Epithelial cell of esophagus (primary cell): ENCODE data around the gene RPL3.

Experiments
- DNase-seq: peaks from one replicate; pipeline ENCODE4 v3.0.0; 2010; ENCODE audit warnings: low read depth
- H3K4me3 ChIP-seq: 2 replicates; pipeline ENCODE4 v1.5.1; 2011; ENCODE audit warnings: mild to moderate bottlenecking, low read length, control low read depth
- TF ChIP-seq, protein P1 (sequence below): IDR thresholded peaks from 2 replicates; pipeline ENCODE4 v1.5.1; 2011; ENCODE audit warnings: low read depth, mild to moderate bottlenecking, low read length, control low read depth, inconsistent platforms; ENCODE audit not compliant: insufficient read depth; ENCODE audit errors: missing control alignments

Gene RPL3

DNA sequence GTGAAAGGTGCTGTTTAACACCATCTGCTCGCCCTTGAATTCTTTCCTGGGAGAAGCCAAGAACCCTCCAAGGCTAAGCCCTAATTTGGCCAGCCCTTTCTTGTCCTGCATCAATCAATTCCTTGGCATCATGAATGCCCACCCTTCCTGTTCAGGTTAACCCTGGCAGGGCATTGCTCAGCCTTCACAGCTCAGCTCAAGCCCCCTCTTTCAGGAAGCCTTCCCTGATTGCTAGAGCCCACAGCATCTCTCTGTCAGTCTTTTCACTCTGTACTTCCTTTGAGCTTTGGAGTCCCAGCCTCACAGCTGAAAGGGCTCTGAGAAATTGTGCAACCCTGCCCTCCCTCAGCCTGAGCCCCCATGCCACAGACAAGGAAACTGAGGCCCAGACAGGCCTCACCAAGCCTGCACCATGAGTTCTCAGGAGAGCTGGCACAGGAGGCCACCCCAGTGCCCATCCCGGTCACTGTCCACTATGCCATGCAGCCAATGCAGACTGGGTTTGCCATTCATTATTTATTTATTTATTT lies 16.9 kb downstream of the RPL3 start:
- DNase-seq, result no peak
- H3K4me3 ChIP-seq, result no peak overlapping the region
- TF ChIP-seq, protein P1, sequence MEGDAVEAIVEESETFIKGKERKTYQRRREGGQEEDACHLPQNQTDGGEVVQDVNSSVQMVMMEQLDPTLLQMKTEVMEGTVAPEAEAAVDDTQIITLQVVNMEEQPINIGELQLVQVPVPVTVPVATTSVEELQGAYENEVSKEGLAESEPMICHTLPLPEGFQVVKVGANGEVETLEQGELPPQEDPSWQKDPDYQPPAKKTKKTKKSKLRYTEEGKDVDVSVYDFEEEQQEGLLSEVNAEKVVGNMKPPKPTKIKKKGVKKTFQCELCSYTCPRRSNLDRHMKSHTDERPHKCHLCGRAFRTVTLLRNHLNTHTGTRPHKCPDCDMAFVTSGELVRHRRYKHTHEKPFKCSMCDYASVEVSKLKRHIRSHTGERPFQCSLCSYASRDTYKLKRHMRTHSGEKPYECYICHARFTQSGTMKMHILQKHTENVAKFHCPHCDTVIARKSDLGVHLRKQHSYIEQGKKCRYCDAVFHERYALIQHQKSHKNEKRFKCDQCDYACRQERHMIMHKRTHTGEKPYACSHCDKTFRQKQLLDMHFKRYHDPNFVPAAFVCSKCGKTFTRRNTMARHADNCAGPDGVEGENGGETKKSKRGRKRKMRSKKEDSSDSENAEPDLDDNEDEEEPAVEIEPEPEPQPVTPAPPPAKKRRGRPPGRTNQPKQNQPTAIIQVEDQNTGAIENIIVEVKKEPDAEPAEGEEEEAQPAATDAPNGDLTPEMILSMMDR, result no peak

DNA sequence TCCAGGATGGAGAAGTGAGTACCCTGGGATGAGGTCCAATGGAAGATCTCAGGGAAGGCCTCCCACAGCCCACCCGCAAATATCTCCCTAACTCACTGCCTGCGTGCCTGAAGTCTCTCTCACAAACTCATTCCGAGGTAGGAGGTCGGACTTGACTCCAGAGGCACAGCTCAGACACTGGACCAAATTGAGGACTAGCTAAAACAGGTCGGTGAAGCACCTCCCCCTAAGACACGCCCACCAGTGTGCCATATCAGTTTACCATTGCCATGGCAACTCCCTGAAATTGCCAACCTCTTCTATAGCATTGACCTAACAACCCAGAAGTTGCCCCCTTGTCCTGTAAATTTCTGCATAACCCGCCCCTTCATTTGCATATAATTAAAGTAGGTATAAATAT lies 17.5 kb downstream of the RPL3 start:
- H3K4me3 ChIP-seq, result no peak overlapping the region
- DNase-seq, result no peak
- TF ChIP-seq, protein P1, result no peak

DNA sequence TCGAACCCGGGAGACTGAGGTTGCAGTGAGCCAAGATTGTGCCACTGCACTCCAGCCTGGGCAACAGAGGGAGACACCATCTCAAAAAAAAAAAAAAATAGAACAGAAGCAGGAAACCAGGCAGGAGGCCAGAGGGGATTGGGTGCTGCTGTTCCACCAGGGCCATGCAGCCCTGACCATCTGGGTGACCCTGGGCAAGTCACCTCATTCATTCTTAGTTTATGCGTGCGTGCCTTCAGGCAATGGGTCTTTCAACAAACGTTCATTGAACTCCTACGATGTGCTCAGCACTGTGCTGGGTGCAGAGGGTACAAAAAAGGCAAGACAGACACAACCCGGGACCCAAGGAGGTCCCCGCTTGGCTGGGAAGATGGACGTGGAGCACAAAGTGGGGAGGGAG lies 18.3 kb downstream of the RPL3 start:
- no peak for DNase-seq
- H3K4me3 ChIP-seq, result no peak overlapping the region
- TF ChIP-seq, protein P1, result no peak

DNA sequence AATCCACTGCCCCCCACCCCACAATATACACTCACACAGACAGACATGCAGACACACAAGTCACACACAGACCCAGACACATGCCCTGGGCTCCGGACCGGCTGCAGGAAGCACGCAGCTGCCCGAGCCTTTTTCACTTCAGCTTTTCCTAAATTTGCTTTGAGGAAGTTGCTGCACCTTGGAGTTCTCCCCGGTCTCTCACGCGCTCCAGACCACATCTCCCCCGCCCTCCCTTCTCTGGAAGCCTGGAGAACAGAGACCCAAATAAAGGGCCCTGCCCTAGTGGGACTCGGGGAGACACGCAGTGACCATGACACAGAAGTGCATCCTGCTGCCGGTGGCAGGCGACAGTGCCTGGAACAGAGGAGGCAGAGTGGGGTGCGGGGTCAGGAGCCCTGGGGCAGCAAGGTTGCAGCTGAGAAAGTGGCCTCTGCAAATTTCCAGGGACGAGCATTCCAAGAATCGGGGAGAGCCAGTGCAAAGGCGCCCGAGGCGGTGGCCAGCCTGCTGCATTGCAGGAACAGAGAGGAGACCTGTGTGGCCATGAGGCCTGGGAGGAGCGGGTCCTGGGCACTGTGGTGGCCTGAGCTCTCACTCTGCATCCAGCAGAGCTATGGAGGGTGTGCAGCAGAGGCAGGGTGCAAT lies 19.1 kb downstream of the RPL3 start:
- TF ChIP-seq, protein P1, result no peak
- DNase-seq, result no peak
- H3K4me3 ChIP-seq, result no peak overlapping the region

DNA sequence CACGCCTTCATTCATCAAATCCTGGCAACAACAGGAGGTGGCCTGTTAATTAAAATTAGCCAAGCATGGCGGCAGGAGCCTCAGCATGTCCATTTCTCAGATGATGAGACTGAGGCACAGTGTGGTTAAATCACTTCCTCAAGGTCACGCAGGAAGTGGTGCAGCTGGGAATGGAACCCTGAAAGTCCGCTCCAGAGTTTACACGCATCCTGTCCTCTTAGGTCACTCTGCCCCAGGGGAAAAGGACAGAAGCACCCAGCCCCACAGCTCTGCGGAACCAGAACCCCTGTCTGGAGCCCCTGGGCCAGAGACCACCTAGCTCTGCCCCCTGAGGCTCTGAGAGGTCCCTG lies 19.6 kb downstream of the RPL3 start:
- no peak for DNase-seq
- no peak overlapping the region for H3K4me3 ChIP-seq
- TF ChIP-seq, protein P1, result no peak

DNA sequence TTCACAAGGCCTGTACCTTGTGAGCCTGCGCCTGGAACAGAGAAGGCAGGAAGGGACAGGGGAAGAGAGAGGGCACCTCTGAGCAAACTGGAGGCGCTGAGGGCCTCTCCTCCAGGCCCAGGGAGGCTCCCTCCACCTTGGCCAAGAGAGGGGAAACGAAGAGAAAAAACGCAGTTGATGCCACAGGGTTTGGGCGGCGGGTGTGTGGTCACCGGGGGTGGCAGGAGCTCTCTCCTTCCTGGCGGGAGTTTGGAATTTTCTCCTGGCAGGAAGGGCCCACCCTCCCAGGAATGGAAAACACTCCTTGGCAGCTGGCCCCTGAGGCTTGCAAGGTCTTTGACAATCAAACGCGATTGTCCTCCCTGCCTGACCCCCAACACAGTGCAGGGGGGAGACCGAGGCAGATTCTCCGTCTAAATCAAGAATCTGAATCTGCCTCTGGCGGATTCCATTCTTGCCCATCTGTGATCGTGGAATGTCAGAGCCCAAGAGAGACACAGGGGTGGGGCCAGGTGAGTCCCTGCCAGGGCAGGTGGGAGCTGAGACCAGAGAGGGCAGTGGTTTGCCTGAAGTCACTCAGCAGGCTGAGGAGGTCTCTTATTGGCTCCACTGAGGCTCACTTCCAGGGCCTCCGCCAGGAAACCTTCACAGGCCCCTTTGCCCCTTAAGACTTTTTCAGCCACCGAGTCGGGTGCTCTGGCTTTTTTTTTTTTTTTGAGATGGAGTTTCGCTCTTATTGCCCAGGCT lies 21.0 kb downstream of the RPL3 start:
- H3K4me3 ChIP-seq, result no peak overlapping the region
- DNase-seq, result no peak
- TF ChIP-seq, protein P1, result no peak
